NOMO-1 treated with dmso at 0.1 percent for 144 hours (cell line): ENCODE results near the gene IMP3.

ENCODE experiments used
- DNase-seq: peaks from one replicate; lab custom pipeline; 2025; ENCODE audit not compliant: unreplicated experiment; lab: John Stamatoyannopoulos, UW

IMP3 gene

DNA sequence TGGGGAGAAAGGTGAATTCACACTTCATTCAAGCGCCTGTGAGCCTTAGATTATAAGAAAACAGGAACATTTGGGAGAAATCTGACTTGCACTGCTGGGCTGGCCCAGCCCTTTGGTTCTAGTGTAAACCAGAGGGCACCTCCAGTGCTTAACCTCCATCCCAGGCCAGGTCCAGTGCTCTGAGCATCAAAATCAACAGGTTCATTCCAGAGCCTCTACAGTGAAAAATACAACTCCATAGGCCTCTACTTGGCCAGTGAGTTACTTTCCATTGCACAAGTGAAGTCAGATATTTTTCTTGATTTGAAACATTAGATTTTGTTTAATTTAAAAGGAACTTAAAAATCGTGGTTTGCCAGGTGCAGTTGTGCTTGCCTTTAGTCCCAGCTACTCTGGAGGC is 17.5 kb downstream of the IMP3 start:
- no peak for DNase-seq

- DNase-seq: no peak
These were observed 19.1 kb downstream of the IMP3 start for GRCh38 chr15:75620841-75621391.

- DNase-seq: no peak
These were observed 19.8 kb downstream of the IMP3 start for GRCh38 chr15:75620058-75620820.

GRCh38 chr15:75616766-75617165 is 23.3 kb downstream of the IMP3 start:
- no peak for DNase-seq

GRCh38 chr15:75606711-75607699 is 33.0 kb downstream of the IMP3 start:
- no peak for DNase-seq

DNA sequence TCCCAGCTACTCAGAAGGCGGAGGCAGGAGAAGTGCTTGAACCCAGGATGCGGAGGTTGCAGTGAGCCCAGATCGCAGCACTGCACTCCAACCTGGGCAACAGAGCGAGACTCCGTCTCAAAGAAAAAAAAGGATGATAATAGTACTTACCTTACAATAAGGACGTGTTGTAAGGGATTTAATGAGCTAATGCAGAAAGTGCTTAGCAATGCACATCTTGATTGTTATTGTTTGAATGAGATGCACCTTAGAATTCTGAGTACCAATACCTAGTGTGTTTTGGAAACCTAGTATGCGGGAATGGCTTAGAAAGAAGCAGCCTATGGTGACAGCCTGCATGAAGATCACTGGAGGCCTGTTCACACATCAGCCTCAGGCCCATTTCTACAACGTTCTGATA is 34.0 kb downstream of the IMP3 start:
- no peak for DNase-seq

- DNase-seq: no peak
These were observed 40.6 kb downstream of the IMP3 start for GRCh38 chr15:75599401-75599800.

DNA sequence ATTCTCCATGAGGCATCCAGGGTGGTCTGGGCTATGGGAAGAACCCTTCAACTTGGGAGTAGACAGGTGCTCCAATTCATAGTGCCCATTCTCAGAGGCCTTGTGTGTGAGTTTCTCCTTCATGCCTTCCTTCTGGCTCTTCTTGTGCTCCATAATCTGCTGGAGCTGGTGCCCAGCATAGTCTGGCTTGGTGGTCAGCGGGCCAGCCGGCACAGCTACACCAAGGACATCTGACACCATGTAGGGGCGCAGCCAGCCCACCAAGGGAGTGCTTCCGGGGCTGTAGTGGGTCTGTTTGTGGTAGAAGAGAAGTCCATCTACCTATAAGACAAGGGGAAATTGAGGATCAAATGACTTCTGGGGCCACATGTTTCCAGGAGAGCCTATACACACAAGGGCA is 41.7 kb downstream of the IMP3 start:
- no peak for DNase-seq

DNA sequence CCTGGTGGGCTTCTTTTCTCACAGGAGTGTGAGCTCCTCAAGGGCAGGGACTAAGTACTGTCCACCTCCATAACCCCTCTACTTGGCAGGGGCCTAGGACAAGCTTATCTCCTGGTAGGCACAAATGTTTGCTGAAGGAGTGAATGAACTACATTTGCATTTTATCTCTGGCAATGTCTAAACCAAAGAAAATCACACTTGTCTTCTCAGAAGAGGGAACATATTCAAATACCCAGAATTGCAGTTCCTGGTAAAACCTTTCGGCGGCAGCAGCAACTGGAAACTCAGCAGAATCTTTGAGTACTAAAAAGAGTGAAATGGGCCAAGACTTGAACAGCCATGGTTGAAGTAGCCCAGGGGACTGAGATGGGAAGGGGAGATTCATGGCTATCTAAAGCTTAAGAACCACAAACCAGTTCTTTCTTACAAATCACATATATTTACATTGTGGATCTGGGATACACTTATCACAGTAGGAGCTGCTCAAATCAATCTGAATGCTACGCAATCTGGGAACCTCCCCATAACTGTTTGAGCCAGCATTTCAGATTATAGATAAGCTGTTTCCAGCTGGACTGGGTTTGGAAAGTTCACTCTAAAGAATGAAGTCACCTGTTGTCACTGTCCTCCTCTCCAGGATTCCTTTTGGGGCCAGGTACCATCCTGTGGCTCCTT is 42.2 kb downstream of the IMP3 start:
- no peak for DNase-seq

DNA sequence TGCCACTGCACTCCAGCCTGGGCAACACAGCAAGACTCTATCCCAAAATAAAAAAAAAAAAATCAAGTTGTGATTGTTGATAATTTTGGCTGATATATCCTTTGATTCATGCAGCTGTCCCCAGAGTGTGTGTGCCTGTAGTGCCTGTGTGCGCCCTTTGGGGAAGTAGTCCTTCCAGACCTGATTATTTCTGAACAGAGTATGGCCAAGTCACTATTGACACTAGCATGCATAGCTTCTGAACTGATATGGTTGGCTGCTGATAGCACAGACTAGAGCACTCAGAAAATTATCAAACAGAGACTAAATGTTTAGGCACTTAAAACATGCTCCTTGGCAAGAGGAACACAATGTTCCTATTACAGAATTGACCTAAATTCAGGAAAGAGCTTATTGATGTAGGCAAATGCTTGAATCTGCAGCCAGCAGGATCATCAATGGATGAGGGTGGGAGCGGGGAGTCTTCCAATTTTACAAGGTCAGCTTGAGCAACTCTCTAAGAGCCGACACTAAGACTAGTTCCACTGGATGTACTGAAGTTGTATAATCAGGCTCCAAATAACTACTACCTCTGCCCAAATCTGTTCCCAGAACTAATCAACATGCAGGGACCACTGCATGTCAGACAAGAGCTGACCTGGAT is 43.2 kb downstream of the IMP3 start:
- no peak for DNase-seq

- no peak for DNase-seq
These were observed 45.7 kb downstream of the IMP3 start for GRCh38 chr15:75594276-75594675.

GRCh38 chr15:75591655-75592364 is 48.2 kb downstream of the IMP3 start:
- no peak for DNase-seq

DNA sequence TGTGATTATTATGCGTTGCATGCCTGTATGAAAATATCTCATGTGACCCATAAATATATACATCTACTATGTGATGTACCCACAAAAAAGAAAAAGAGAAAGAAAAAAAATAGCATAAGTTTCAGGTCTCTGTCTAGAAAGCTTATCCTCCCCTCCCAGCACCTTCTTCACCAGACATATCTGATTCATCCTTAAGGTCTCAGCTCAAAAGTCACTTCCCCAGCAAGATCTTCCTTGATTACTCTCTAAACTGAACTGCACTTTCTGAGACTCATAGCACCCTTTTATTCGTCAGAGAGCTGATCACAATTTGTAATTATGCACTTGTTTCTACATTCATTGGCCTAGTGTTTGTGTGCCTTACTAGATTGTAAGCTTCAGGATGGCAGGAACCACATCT is 49.8 kb downstream of the IMP3 start:
- DNase-seq: no peak
